Esophagus muscularis mucosa (tissue), 4 donors: ENCODE results near the gene TRIP13.

Experiments used
- EP300 ChIP-seq: sonication (generic); formaldehyde crosslinking; IDR thresholded peaks from one replicate; pipeline ENCODE4 v1.6.1; 2017; ENCODE audit warnings: antibody characterized with exemption
- POLR2A ChIP-seq: fragments of 450-650 bp; IDR thresholded peaks from one replicate; pipeline ENCODE4 v1.6.1; 2017; ENCODE audit warnings: antibody characterized with exemption, moderate library complexity, mild to moderate bottlenecking, low read depth
- POLR2AphosphoS5 ChIP-seq, 2 donors: sonication (generic); formaldehyde crosslinking; IDR thresholded peaks; one replicate each; pipeline ENCODE4 v1.6.1; 2017; ENCODE audit warnings: antibody characterized with exemption in 2 of 2
- TF ChIP-seq, protein P1 (sequence below), 3 experiments: fragments of 200-600 bp in 2 of 3; fragments of 450-650 bp in 1 of 3; sonication (generic) in 2 of 3; IDR thresholded peaks; one replicate each; pipeline ENCODE4 v1.5.1; 2017 to 2019; ENCODE audit warnings: antibody characterized with exemption in 3 of 3, mild to moderate bottlenecking in 2 of 3, moderate library complexity in 1 of 3

DNA sequence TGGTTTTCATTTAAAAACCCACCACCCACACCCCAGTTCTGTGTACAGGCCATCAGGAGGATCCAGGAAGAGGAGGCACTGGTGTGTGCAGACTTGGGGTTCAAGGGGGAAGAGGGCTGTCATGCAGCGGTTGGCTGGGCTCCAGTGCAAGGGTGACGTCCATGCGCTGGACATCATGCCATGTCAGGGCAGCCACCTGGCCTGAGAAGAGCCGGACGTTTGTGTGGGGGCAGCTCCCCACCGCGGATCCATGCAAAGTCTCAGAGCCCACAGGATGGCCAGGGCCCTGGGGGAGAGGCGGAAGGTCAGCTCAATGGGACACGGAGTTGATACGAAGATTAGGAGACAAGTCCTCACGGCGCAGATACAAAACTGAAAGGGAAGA is 11.1 kb upstream of the TRIP13 start:
- TF ChIP-seq, protein P1, sequence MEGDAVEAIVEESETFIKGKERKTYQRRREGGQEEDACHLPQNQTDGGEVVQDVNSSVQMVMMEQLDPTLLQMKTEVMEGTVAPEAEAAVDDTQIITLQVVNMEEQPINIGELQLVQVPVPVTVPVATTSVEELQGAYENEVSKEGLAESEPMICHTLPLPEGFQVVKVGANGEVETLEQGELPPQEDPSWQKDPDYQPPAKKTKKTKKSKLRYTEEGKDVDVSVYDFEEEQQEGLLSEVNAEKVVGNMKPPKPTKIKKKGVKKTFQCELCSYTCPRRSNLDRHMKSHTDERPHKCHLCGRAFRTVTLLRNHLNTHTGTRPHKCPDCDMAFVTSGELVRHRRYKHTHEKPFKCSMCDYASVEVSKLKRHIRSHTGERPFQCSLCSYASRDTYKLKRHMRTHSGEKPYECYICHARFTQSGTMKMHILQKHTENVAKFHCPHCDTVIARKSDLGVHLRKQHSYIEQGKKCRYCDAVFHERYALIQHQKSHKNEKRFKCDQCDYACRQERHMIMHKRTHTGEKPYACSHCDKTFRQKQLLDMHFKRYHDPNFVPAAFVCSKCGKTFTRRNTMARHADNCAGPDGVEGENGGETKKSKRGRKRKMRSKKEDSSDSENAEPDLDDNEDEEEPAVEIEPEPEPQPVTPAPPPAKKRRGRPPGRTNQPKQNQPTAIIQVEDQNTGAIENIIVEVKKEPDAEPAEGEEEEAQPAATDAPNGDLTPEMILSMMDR (IDR thresholded peaks at IDR 0.05), result no peak
- no peak for TF ChIP-seq POLR2A
- no peak for TF ChIP-seq EP300
- TF ChIP-seq POLR2AphosphoS5 (IDR thresholded peaks at IDR 0.05), result no peak
